ENCODE results near the gene GAPDH. TPM values are rescaled to one million over a fixed set of nuclear protein-coding genes. Genes with fewer than 3 reads are reported as not detected.

The GAPDH gene
- polyA plus RNA-seq, 1 experiment, result 9,160 TPM

- Histone ChIP-seq H3K27me3 (ENCODE audit: control insufficient read depth, insufficient read depth, low read length) (no peaks in the 10 kb centered on the region), H3K9me3 (ENCODE audit: control insufficient read depth, insufficient read depth, low read length) (no peaks in the 10 kb centered on the region), H3K27ac (ENCODE audit: low read depth, low read length) (no peak overlapping the region), H3K4me3 (ENCODE audit: low read depth, low read length) (no peak overlapping the region)
- TF ChIP-seq CTCF (IDR thresholded peaks at IDR 0.05; ENCODE audit: low read depth, low read length), result no peak
- no peak for DNase-seq (ENCODE audit: low read depth, low spot score)
- CTCF ChIA-PET, result no interaction called here
- POLR2A ChIA-PET, result interaction anchor here (1.1 kb wide), 1 partner anchor 8 kb away, joined by 6 read pairs; the partner anchor contains the start of gene GAPDH
Measured at GRCh38 chr12:6542209-6543009, 8.1 kb downstream of the GAPDH start.

- no peaks in the 10 kb centered on the region for H3K9me3 ChIP-seq (ENCODE audit: control insufficient read depth, insufficient read depth, low read length)
- no peak for DNase-seq (ENCODE audit: low read depth, low spot score)
- no peaks in the 10 kb centered on the region for H3K27me3 ChIP-seq (ENCODE audit: control insufficient read depth, insufficient read depth, low read length)
- H3K27ac ChIP-seq (ENCODE audit: low read depth, low read length), result no peak overlapping the region
- H3K4me3 ChIP-seq (ENCODE audit: low read depth, low read length), result no peak overlapping the region
- CTCF ChIA-PET, result interaction anchor here (1.6 to 10.3 kb wide), 3 partner anchors 7 to 18 kb away, joined by 4 to 103 read pairs (median 23); no protein-coding TSS in a partner anchor
- TF ChIP-seq CTCF (IDR thresholded peaks at IDR 0.05; ENCODE audit: low read depth, low read length), result no peak
- POLR2A ChIA-PET, result interaction anchor here (1.1 to 11.1 kb wide), 2 partner anchors 8 to 12 kb away, joined by 3 to 218 read pairs; partner anchors contain the start of gene GAPDH
Measured at GRCh38 chr12:6546016-6546415, 11.7 kb downstream of the GAPDH start.

GRCh38 chr12:6547566-6547965 is 13.2 kb downstream of the GAPDH start:
- no peak for DNase-seq (ENCODE audit: low read depth, low spot score)
- no peak for TF ChIP-seq CTCF (IDR thresholded peaks at IDR 0.05; ENCODE audit: low read depth, low read length)
- CTCF ChIA-PET, result interaction anchor here (0.7 to 10.3 kb wide), 3 partner anchors 8 to 82 kb away, joined by 3 to 103 read pairs (median 23); no protein-coding TSS in a partner anchor
- H3K9me3 ChIP-seq (ENCODE audit: control insufficient read depth, insufficient read depth, low read length), result no peaks in the 10 kb centered on the region
- peak overlapping the region; percentile 60 for H3K4me3 ChIP-seq (ENCODE audit: low read depth, low read length)
- H3K27ac ChIP-seq (ENCODE audit: low read depth, low read length), result peak overlapping the region; percentile 96
- POLR2A ChIA-PET, result interaction anchor here (2.4 to 11.1 kb wide), 2 partner anchors 10 to 15 kb away, joined by 6 to 218 read pairs; partner anchors contain the start of gene GAPDH
- H3K27me3 ChIP-seq (ENCODE audit: control insufficient read depth, insufficient read depth, low read length), result no peaks in the 10 kb centered on the region

- Histone ChIP-seq H3K9me3 (ENCODE audit: control insufficient read depth, insufficient read depth, low read length) (no peaks in the 10 kb centered on the region), H3K27me3 (ENCODE audit: control insufficient read depth, insufficient read depth, low read length) (no peaks in the 10 kb centered on the region), H3K4me3 (ENCODE audit: low read depth, low read length) (peak overlapping the region; percentile 60), H3K27ac (ENCODE audit: low read depth, low read length) (peak overlapping the region; percentile 96)
- DNase-seq (ENCODE audit: low read depth, low spot score), result peak; percentile 63
- TF ChIP-seq CTCF (IDR thresholded peaks at IDR 0.05; ENCODE audit: low read depth, low read length), result no peak
- CTCF ChIA-PET, result interaction anchor here (2.2 to 10.3 kb wide), 2 partner anchors 9 kb away, joined by 23 to 103 read pairs; no protein-coding TSS in a partner anchor
- POLR2A ChIA-PET, result interaction anchor here (2.4 to 11.1 kb wide), 2 partner anchors 10 to 15 kb away, joined by 6 to 218 read pairs; partner anchors contain the start of gene GAPDH
Measured at GRCh38 chr12:6547987-6548386, 13.7 kb downstream of the GAPDH start.

- no peak for DNase-seq (ENCODE audit: low read depth, low spot score)
- Histone ChIP-seq H3K27me3 (ENCODE audit: control insufficient read depth, insufficient read depth, low read length) (no peaks in the 10 kb centered on the region), H3K9me3 (ENCODE audit: control insufficient read depth, insufficient read depth, low read length) (no peaks in the 10 kb centered on the region), H3K4me3 (ENCODE audit: low read depth, low read length) (peak overlapping the region; percentile 35), H3K27ac (ENCODE audit: low read depth, low read length) (peak overlapping the region; percentile 96)
- ChIA-PET POLR2A (interaction anchor here (1.0 to 11.1 kb wide), 4 partner anchors 11 to 112 kb away, joined by 3 to 218 read pairs (median 5); partner anchors contain the start of genes GAPDH and MRPL51), CTCF (interaction anchor here (10.3 kb wide), 1 partner anchor 9 kb away, joined by 103 read pairs; no protein-coding TSS in a partner anchor)
- TF ChIP-seq CTCF (IDR thresholded peaks at IDR 0.05; ENCODE audit: low read depth, low read length), result no peak
Measured at GRCh38 chr12:6548556-6548955, 14.2 kb downstream of the GAPDH start.

Measured in AG04450 (cell line).